SK-N-SH treated with all-trans-retinoic acid at 6 μM for 48 hours (cell line): ENCODE results near the gene HPGDS.

Experiments used
- ARNTL ChIP-seq: fragments of 450-650 bp; formaldehyde crosslinking; IDR thresholded peaks from 2 replicates; pipeline ENCODE4 v1.5.0; 2020; ENCODE audit warnings: low read depth, mild to moderate bottlenecking, moderate library complexity, borderline replicate concordance
- BACH2 ChIP-seq: fragments of 250-450 bp; sonication (Bioruptor Pico); IDR thresholded peaks from 2 replicates; pipeline ENCODE4 v1.9.0; 2021; ENCODE audit warnings: mild to moderate bottlenecking, borderline replicate concordance
- CREB5 ChIP-seq: fragments of 250-450 bp; sonication (Bioruptor Pico); IDR thresholded peaks from 2 replicates; pipeline ENCODE4 v1.5.1; 2020; ENCODE audit warnings: low read depth, mild to moderate bottlenecking, moderate library complexity
- CSDC2 ChIP-seq: fragments of 250-450 bp; sonication (Bioruptor Pico); IDR thresholded peaks from 2 replicates; pipeline ENCODE4 v1.5.0; 2020; ENCODE audit warnings: mild to moderate bottlenecking, moderate library complexity
- OSR1 ChIP-seq: fragments of 250-450 bp; sonication (Bioruptor Pico); IDR thresholded peaks from 2 replicates; pipeline ENCODE4 v1.8.0; 2022; ENCODE audit warnings: moderate library complexity, mild to moderate bottlenecking, inconsistent platforms
- PATZ1 ChIP-seq: fragments of 250-450 bp; sonication (Bioruptor Pico); IDR thresholded peaks from 2 replicates; pipeline ENCODE4 v1.8.0; 2020; ENCODE audit warnings: mild to moderate bottlenecking, moderate library complexity, borderline replicate concordance
- POU6F1 ChIP-seq: fragments of 250-450 bp; sonication (Bioruptor Pico); IDR thresholded peaks from 2 replicates; pipeline ENCODE4 v1.8.0; 2021; ENCODE audit warnings: low read depth, mild to moderate bottlenecking, moderate library complexity, borderline replicate concordance
- PPARA ChIP-seq: fragments of 250-450 bp; sonication (Bioruptor Pico); IDR thresholded peaks from 2 replicates; pipeline ENCODE4 v1.5.0; 2020; ENCODE audit warnings: mild to moderate bottlenecking, borderline replicate concordance
- RARB ChIP-seq: fragments of 250-450 bp; sonication (Bioruptor Pico); IDR thresholded peaks from 2 replicates; pipeline ENCODE4 v1.8.0; 2021; ENCODE audit warnings: mild to moderate bottlenecking, moderate library complexity
- SNAI2 ChIP-seq: fragments of 250-450 bp; sonication (Bioruptor Pico); IDR thresholded peaks from 2 replicates; pipeline ENCODE4 v1.5.0; 2020; ENCODE audit warnings: mild to moderate bottlenecking, moderate library complexity
- TOX ChIP-seq: fragments of 250-450 bp; sonication (Bioruptor Pico); IDR thresholded peaks from 2 replicates; pipeline ENCODE4 v1.8.0; 2021; ENCODE audit warnings: mild to moderate bottlenecking, moderate library complexity, borderline replicate concordance
- ZFP3 ChIP-seq: fragments of 250-450 bp; sonication (Bioruptor Pico); IDR thresholded peaks from 2 replicates; pipeline ENCODE4 v1.5.0; 2020; ENCODE audit warnings: mild to moderate bottlenecking, moderate library complexity
- ZNF70 ChIP-seq: fragments of 450-650 bp; formaldehyde crosslinking; IDR thresholded peaks from 2 replicates; pipeline ENCODE4 v1.5.0; 2020; ENCODE audit warnings: mild to moderate bottlenecking, moderate library complexity
- TF ChIP-seq, protein P1 (sequence below): fragments of 250-450 bp; sonication (Bioruptor Pico); IDR thresholded peaks from 2 replicates; pipeline ENCODE4 v1.5.0; 2020; ENCODE audit warnings: mild to moderate bottlenecking, moderate library complexity

DNA sequence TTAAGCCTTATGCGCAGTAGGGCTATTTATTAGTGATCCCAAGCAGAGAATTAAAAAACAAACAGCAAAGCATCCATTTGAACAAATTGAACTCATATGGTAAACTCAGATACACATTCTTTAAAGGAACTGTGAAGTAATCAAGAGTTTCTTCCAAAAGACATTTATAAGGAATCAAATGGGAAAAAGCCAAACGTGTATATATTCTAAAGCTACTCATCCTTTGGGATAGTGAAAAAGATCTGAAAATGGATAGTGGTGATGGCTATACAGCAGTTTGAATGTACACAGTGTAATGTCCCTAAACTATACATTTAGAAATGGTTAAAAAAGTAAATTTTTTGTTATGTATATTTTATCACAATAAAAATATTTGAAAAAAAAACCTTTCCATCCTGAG is 16.6 kb upstream of the HPGDS start:
- TF ChIP-seq ZNF70 (CRISPR knock-in tag) (no peak), POU6F1 (CRISPR knock-in tag) (no peak), PPARA (CRISPR knock-in tag) (no peak), ARNTL (CRISPR knock-in tag) (no peak), BACH2 (CRISPR knock-in tag) (no peak), OSR1 (CRISPR knock-in tag) (no peak), ZFP3 (CRISPR knock-in tag) (no peak), RARB (CRISPR knock-in tag) (no peak), CSDC2 (no peak), SNAI2 (CRISPR knock-in tag) (no peak), TOX (CRISPR knock-in tag) (no peak), PATZ1 (CRISPR knock-in tag) (no peak), CREB5 (no peak)
- TF ChIP-seq, protein P1, sequence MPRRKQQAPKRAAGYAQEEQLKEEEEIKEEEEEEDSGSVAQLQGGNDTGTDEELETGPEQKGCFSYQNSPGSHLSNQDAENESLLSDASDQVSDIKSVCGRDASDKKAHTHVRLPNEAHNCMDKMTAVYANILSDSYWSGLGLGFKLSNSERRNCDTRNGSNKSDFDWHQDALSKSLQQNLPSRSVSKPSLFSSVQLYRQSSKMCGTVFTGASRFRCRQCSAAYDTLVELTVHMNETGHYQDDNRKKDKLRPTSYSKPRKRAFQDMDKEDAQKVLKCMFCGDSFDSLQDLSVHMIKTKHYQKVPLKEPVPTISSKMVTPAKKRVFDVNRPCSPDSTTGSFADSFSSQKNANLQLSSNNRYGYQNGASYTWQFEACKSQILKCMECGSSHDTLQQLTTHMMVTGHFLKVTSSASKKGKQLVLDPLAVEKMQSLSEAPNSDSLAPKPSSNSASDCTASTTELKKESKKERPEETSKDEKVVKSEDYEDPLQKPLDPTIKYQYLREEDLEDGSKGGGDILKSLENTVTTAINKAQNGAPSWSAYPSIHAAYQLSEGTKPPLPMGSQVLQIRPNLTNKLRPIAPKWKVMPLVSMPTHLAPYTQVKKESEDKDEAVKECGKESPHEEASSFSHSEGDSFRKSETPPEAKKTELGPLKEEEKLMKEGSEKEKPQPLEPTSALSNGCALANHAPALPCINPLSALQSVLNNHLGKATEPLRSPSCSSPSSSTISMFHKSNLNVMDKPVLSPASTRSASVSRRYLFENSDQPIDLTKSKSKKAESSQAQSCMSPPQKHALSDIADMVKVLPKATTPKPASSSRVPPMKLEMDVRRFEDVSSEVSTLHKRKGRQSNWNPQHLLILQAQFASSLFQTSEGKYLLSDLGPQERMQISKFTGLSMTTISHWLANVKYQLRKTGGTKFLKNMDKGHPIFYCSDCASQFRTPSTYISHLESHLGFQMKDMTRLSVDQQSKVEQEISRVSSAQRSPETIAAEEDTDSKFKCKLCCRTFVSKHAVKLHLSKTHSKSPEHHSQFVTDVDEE (CRISPR knock-in tag), result no peak
